Muscle of back (tissue), 11 donors: Measurements from ENCODE around the gene TNPO2. TPM values are rescaled to one million over a fixed set of nuclear protein-coding genes. Genes with fewer than 3 reads are reported as not detected.

Experiments
- DNase-seq, 3 donors: peaks; one replicate each; pipeline versions ENCODE4 v3.0.0 to v3.0.0-alpha.2; 2013
- polyA plus RNA-seq, 10 donors: library from polyadenylated mRNA; unstranded; fragments of 120-200 nt; gene quantifications; one replicate each; pipeline ENCODE4 v1.2.1, GENCODE V29; 2013; ENCODE audit not compliant: insufficient read length in 10 of 10

TNPO2 gene
- polyA plus RNA-seq, 10 donors, result 44.6 to 69.5 (median 54.9) TPM

DNA sequence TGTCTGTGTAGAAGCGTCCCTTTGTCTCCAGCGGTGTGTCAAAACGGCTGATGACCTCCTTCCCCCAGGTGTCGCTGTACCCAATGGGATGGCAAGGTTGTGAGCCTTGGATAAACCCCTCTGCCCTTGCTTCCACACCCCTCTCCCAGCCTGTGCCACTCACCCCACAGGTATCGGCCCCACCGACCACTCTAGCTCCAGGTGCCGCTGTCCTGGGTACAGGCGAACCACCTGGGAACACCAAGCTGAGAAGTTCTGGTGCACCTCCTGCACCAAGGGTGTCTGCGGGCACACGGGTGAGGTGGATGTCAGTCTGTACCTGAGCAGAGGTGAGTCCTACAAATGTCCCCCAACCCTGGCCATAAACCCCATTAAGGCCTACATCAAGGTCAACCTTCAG lies 73.8 kb downstream of the TNPO2 start:
- no peak for DNase-seq

Other genes starting within 250 kb of the TNPO2 start
- gene ZNF709, start 239.1 kb downstream of the TNPO2 start, polyA plus RNA-seq, result 1 to 10 TPM; 1.8 to 4.1 (median 2.9) TPM
- 1 to 10 TPM; 3.2 to 5.9 (median 4.8) TPM for gene ZNF564, start 172.4 kb downstream of the TNPO2 start, polyA plus RNA-seq
- 1 to 10 TPM; 1.5 to 4.6 (median 2.9) TPM for gene ZNF490, start 113.1 kb downstream of the TNPO2 start, polyA plus RNA-seq
- gene ZNF791, start 113.0 kb downstream of the TNPO2 start, polyA plus RNA-seq, result 10 to 100 TPM in 9 of 10 donors, 1 to 10 TPM in 1; 7.7 to 17.5 (median 13.7) TPM
- 10 to 100 TPM; 23.1 to 38.2 (median 27.9) TPM for gene MAN2B1, start 57.2 kb downstream of the TNPO2 start, polyA plus RNA-seq
- 10 to 100 TPM in 6 of 10 donors, 1 to 10 TPM in 4; 5.8 to 13.2 (median 10.6) TPM for gene WDR83, start 57.1 kb downstream of the TNPO2 start, polyA plus RNA-seq
- gene DHPS, start 42.1 kb downstream of the TNPO2 start, polyA plus RNA-seq, result 10 to 100 TPM; 52.3 to 63.0 (median 59.8) TPM
- gene GNG14, start 35.9 kb downstream of the TNPO2 start, polyA plus RNA-seq, result not detected
- 1 to 10 TPM; 2.5 to 6.3 (median 4.1) TPM for gene FBXW9, start 27.3 kb downstream of the TNPO2 start, polyA plus RNA-seq
- 100 to 1,000 TPM; 130 to 217 (median 172) TPM for gene TRIR, start 10.8 kb upstream of the TNPO2 start, polyA plus RNA-seq
- gene GET3, start 13.6 kb upstream of the TNPO2 start, polyA plus RNA-seq, result 10 to 100 TPM; 36.3 to 54.8 (median 41.8) TPM
- gene BEST2, start 27.9 kb upstream of the TNPO2 start, polyA plus RNA-seq, result not detected
- gene HOOK2, start 51.6 kb upstream of the TNPO2 start, polyA plus RNA-seq, result 10 to 100 TPM; 15.9 to 42.5 (median 22.4) TPM
- 100 to 1,000 TPM in 1 of 10 donors, 10 to 100 TPM in 9; 13.8 to 217 (median 45.0) TPM for gene JUNB, start 67.6 kb upstream of the TNPO2 start, polyA plus RNA-seq
- 100 to 1,000 TPM; 135 to 183 (median 163) TPM for gene PRDX2, start 77.9 kb upstream of the TNPO2 start, polyA plus RNA-seq
- 1 to 10 TPM; 1.3 to 6.3 (median 3.3) TPM for gene THSD8, start 78.1 kb upstream of the TNPO2 start, polyA plus RNA-seq
- gene RNASEH2A, start 82.7 kb upstream of the TNPO2 start, polyA plus RNA-seq, result 10 to 100 TPM; 13.4 to 36.2 (median 19.9) TPM
- not detected for gene RTBDN, start 110.6 kb upstream of the TNPO2 start, polyA plus RNA-seq
- gene MAST1, start 114.6 kb upstream of the TNPO2 start, polyA plus RNA-seq, result under 1 TPM in 9 of 10 donors, not detected in 1; 0.11 to 0.91 (median 0.66) TPM
- 10 to 100 TPM in 4 of 10 donors, 1 to 10 TPM in 6; 6.1 to 13.9 (median 9.4) TPM for gene DNASE2, start 157.5 kb upstream of the TNPO2 start, polyA plus RNA-seq
- 1 to 10 TPM in 3 of 10 donors, under 1 TPM in 7; 0.19 to 1.6 (median 0.68) TPM for gene KLF1, start 163.3 kb upstream of the TNPO2 start, polyA plus RNA-seq
- 10 to 100 TPM; 19.1 to 33.2 (median 27.2) TPM for gene GCDH, start 167.2 kb upstream of the TNPO2 start, polyA plus RNA-seq
- gene SYCE2, start 195.4 kb upstream of the TNPO2 start, polyA plus RNA-seq, result 1 to 10 TPM; 1.7 to 5.8 (median 2.6) TPM
- gene FARSA, start 209.8 kb upstream of the TNPO2 start, polyA plus RNA-seq, result 10 to 100 TPM; 32.6 to 45.3 (median 36.1) TPM
- gene CALR, start 214.7 kb upstream of the TNPO2 start, polyA plus RNA-seq, result 100 to 1,000 TPM; 322 to 587 (median 412) TPM
- gene RAD23A, start 221.9 kb upstream of the TNPO2 start, polyA plus RNA-seq, result 100 to 1,000 TPM; 104 to 133 (median 113) TPM
- gene GADD45GIP1, start 233.3 kb upstream of the TNPO2 start, polyA plus RNA-seq, result 10 to 100 TPM; 31.4 to 56.6 (median 38.7) TPM
- gene DAND5, start 245.6 kb upstream of the TNPO2 start, polyA plus RNA-seq, result under 1 TPM in 8 of 10 donors, not detected in 2; 0.08 to 0.38 (median 0.14) TPM